GM12878 (cell line): ENCODE results near the gene CPLX4. TPM values are rescaled to one million over a fixed set of nuclear protein-coding genes. Genes with fewer than 3 reads are reported as not detected.

ENCODE experiments used
- ATAC-seq: fragments of 200-7000 bp; cut with Tn5 transposase; 3 replicates; pipeline ENCODE4 v1.9.1; 2020; ENCODE audit warnings: mild to moderate bottlenecking, moderate library complexity
- BruUV-seq: library from RNA; stranded (reverse); fragments of 400-500 nt; replicated peaks from 2 replicates; lab custom pipeline; 2021; lab: Mats Ljungman, UMichigan
- CTCF ChIA-PET: fragments of 300-600 bp; sonication (Branson Sonifier 250); formaldehyde crosslinking; extraction: SDS; loops from one replicate; lab custom pipeline; 2021; ENCODE audit warnings: inconsistent platforms; lab: Yijun Ruan, JAX
- POLR2A ChIA-PET: fragments of 350-600 bp; formaldehyde crosslinking; extraction: SDS; loops from one replicate; lab custom pipeline; 2021; ENCODE audit warnings: inconsistent platforms; lab: Charles Lee
- RAD21 ChIA-PET: fragments of 300-600 bp; sonication (Branson Sonifier 250); formaldehyde crosslinking; loops from one replicate; lab custom pipeline; 2023; ENCODE audit warnings: antibody characterized with exemption; ENCODE audit not compliant: unreplicated experiment; lab: Charles Lee
- SMC1A ChIA-PET: fragments of 300-600 bp; sonication (Branson Sonifier 250); formaldehyde crosslinking; loops from one replicate; lab custom pipeline; 2023; ENCODE audit not compliant: unreplicated experiment, uncharacterized antibody; lab: Charles Lee
- DNase-seq: peaks from one replicate; pipeline ENCODE4 v3.0.0-alpha.2; 2011; ENCODE audit warnings: low read depth, low spot score
- FAIRE-seq: peaks from 3 replicates; lab custom pipeline; 2011; peaks lifted over from hg19 to GRCh38; lab: Jason Lieb, UNC
- H2AFZ ChIP-seq: 2 replicates; pipeline ENCODE4 v1.6.0; 2011; ENCODE audit warnings: low read depth, low read length, control low read depth; ENCODE audit not compliant: control insufficient read depth
- H3K27ac ChIP-seq: 2 replicates; pipeline ENCODE4 v1.5.1; 2011; ENCODE audit warnings: control low read depth; ENCODE audit not compliant: control insufficient read depth, insufficient read depth
- H3K27me3 ChIP-seq, 2 experiments: replicated peaks in 1 of 2; 2 replicates each; pipeline versions ENCODE4 v1.6.0 to v1.6.1; 2011; ENCODE audit warnings: low read length in 1 of 2; ENCODE audit not compliant: control insufficient read depth in 2 of 2, insufficient read depth in 2 of 2
- H3K36me3 ChIP-seq, 2 experiments: 2 replicates each; pipeline ENCODE4 v1.5.1; 2011; ENCODE audit warnings: low read length in 1 of 2; ENCODE audit not compliant: control insufficient read depth in 2 of 2, insufficient read depth in 2 of 2
- H3K4me1 ChIP-seq: 2 replicates; pipeline ENCODE4 v1.6.1; 2011; ENCODE audit warnings: mild to moderate bottlenecking, low read length, moderate library complexity, mixed read lengths; ENCODE audit not compliant: control insufficient read depth, insufficient read depth
- H3K4me2 ChIP-seq: 2 replicates; pipeline ENCODE4 v1.6.0; 2011; ENCODE audit warnings: control low read depth; ENCODE audit not compliant: control insufficient read depth, insufficient read depth
- H3K4me3 ChIP-seq: fragments of 200-600 bp; sonication (generic); 2 replicates; pipeline ENCODE4 v1.5.1; 2016
- H3K79me2 ChIP-seq: 2 replicates; pipeline ENCODE4 v1.6.0; 2011; ENCODE audit warnings: low read length; ENCODE audit not compliant: control insufficient read depth, insufficient read depth
- H3K9ac ChIP-seq: 2 replicates; pipeline ENCODE4 v1.8.0; 2011; ENCODE audit warnings: low read length, control low read depth, mixed read lengths; ENCODE audit not compliant: control insufficient read depth, insufficient read depth
- H3K9me3 ChIP-seq: replicated peaks from 3 replicates; pipeline ENCODE4 v1.5.1; 2011; ENCODE audit warnings: mild to moderate bottlenecking, low read length; ENCODE audit not compliant: control insufficient read depth, insufficient read depth
- H4K20me1 ChIP-seq: 2 replicates; pipeline ENCODE4 v1.6.0; 2011; ENCODE audit not compliant: control insufficient read depth, insufficient read depth
- ATF7 ChIP-seq: fragments of 450-650 bp; IDR thresholded peaks from 2 replicates; pipeline ENCODE4 v1.6.1; 2016; ENCODE audit warnings: low read depth, mild to moderate bottlenecking
- SIN3A ChIP-seq: IDR thresholded peaks from 2 replicates; pipeline ENCODE4 v1.6.1; 2012; ENCODE audit warnings: low read depth, low read length, improper control_type of control experiment
- ZNF207 ChIP-seq: fragments of 450-650 bp; IDR thresholded peaks from 2 replicates; pipeline ENCODE4 v1.6.1; 2014; ENCODE audit warnings: antibody characterized with exemption, mild to moderate bottlenecking, borderline replicate concordance
- WGBS: methylation state at CpG from one replicate; pipeline ENCODE4 v1.1.6; 2016; ENCODE audit warnings: low lambda C conversion rate; ENCODE audit not compliant: insufficient replicate concordance, insufficient coverage; ENCODE audit errors: missing lambda C conversion rate; 5-methylcytosine and 5-hydroxymethylcytosine counted together
- in situ Hi-C: fragments of 300-500 bp; cut with MboI; formaldehyde crosslinking; loops from 9 replicates; pipeline ENCODE4 v1.14.3; 2018; ENCODE audit warnings: mixed read lengths
- intact Hi-C: fragments of 100-400 bp; cut with micrococcal nuclease; formaldehyde crosslinking; loops from one replicate; pipeline ENCODE4 v1.14.2; 2022; ENCODE audit not compliant: unreplicated experiment
- polyA plus RNA-seq, 11 experiments: library from polyadenylated mRNA; depleted of rRNA in 4 of 11; unstranded in 6 of 11; stranded (reverse) in 5 of 11; fragments of >200 nt; fragmentation: Nextera tagmentation in 4 of 11; fragmentation: Illumina TruSeq in 1 of 11; extraction: Ambion mirVana in 4 of 11; extraction: Trizol in 1 of 11; gene quantifications; 1 replicate in 1 of 11; 2 replicates in 10 of 11; pipeline versions ENCODE4 v1.2.1 to v1.2.3, GENCODE V29; 2011 to 2016; ENCODE audit warnings: inconsistent platforms in 2 of 11, missing spikeins in 2 of 11, low read depth in 1 of 11
- total RNA-seq, 4 experiments: library from RNA; depleted of rRNA in 3 of 4; stranded (reverse); fragments of >200 nt in 3 of 4; fragmentation: Illumina TruSeq in 1 of 4; extraction: Trizol in 1 of 4; gene quantifications; 2 replicates each; pipeline versions ENCODE4 v1.2.1 to v1.2.3, GENCODE V29; 2013 to 2021
- TF ChIP-seq, protein P1 (sequence below): fragments of 150-350 bp; IDR thresholded peaks from 2 replicates; pipeline ENCODE4 v1.6.1; 2016; ENCODE audit warnings: low read depth, low read length

The CPLX4 gene
- total and polyA plus RNA-seq, 10 of the 15 experiments (the other 5 are each of a cell fraction or from before 2014, with no cell fraction given) = not detected

- WGBS = 99% methylated on average over 4 of the region's 4 CpGs
- Histone ChIP-seq H3K27me3 (no peaks in the 10 kb centered on the region), H3K9ac (no peak overlapping the region), H3K4me3 (no peak overlapping the region), H3K4me2 (no peak overlapping the region), H3K4me1 (no peaks in the 10 kb centered on the region; the same call in 1 of the 2 replicates), H2AFZ (no peak overlapping the region), H4K20me1 (no peaks in the 10 kb centered on the region), H3K79me2 (peaks cover 8% of the 10 kb centered on the region), H3K36me3 (peaks cover 4 to 42% of the 10 kb centered on the region in 2 experiments), H3K9me3 (no peaks in the 10 kb centered on the region; the same call in 1 of the 3 replicates), H3K27ac (no peak overlapping the region)
- FAIRE-seq (no peak), ATAC-seq (no peak), DNase-seq (no peak)
- ChIA-PET SMC1A (interaction anchor here (0.8 to 1.9 kb wide), 2 partner anchors 10 kb away, joined by 4 to 7 read pairs; no protein-coding TSS in a partner anchor), CTCF (interaction anchor here (0.8 kb wide), 1 partner anchor 57 kb away, joined by 4 read pairs; no protein-coding TSS in a partner anchor), POLR2A (interaction anchor here (0.6 kb wide), 1 partner anchor 19 kb away, joined by 3 read pairs; no protein-coding TSS in a partner anchor), RAD21 (no interaction called here)
- TF ChIP-seq, protein P1, sequence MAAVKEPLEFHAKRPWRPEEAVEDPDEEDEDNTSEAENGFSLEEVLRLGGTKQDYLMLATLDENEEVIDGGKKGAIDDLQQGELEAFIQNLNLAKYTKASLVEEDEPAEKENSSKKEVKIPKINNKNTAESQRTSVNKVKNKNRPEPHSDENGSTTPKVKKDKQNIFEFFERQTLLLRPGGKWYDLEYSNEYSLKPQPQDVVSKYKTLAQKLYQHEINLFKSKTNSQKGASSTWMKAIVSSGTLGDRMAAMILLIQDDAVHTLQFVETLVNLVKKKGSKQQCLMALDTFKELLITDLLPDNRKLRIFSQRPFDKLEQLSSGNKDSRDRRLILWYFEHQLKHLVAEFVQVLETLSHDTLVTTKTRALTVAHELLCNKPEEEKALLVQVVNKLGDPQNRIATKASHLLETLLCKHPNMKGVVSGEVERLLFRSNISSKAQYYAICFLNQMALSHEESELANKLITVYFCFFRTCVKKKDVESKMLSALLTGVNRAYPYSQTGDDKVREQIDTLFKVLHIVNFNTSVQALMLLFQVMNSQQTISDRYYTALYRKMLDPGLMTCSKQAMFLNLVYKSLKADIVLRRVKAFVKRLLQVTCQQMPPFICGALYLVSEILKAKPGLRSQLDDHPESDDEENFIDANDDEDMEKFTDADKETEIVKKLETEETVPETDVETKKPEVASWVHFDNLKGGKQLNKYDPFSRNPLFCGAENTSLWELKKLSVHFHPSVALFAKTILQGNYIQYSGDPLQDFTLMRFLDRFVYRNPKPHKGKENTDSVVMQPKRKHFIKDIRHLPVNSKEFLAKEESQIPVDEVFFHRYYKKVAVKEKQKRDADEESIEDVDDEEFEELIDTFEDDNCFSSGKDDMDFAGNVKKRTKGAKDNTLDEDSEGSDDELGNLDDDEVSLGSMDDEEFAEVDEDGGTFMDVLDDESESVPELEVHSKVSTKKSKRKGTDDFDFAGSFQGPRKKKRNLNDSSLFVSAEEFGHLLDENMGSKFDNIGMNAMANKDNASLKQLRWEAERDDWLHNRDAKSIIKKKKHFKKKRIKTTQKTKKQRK = no peak
- TF ChIP-seq ATF7 = no peak
- no peak for TF ChIP-seq SIN3A
- TF ChIP-seq ZNF207 = no peak
- intact Hi-C loops (no loop called here), in situ Hi-C loops (no loop called here)
- TSS peak; percentile 7 for BruUV-seq
Observed at GRCh38 chr18:59345556-59345955, 27.1 kb upstream of the CPLX4 start.
